Dedifferentiated amniotic fluid mesenchymal stem cell (primary cell): ENCODE results near the gene CCP110.
A peak's percentile ranks its signal among the peaks of the same experiment; 100 is the strongest.

Source experiments
- DNase-seq: peaks from one replicate; pipeline ENCODE4 v3.0.0-alpha.2; 2016; ENCODE audit errors: extremely low spot score

Gene CCP110

GRCh38 chr16:19523559-19524355 is at the start of gene CCP110:
TSS of gene CCP110 (plus strand) at chr16:19523942. CDS start at chr16:19527882, 3,940 bp downstream.
- peak; percentile 97 for DNase-seq

GRCh38 chr16:19474617-19475016 is 49.1 kb upstream of the CCP110 start:
- no peak for DNase-seq

GRCh38 chr16:19478505-19478904 is 45.2 kb upstream of the CCP110 start:
- DNase-seq: no peak

- DNase-seq: no peak
These were observed 44.4 kb upstream of the CCP110 start for GRCh38 chr16:19479302-19479721.

GRCh38 chr16:19481296-19481695 is 42.4 kb upstream of the CCP110 start:
- DNase-seq: no peak

- no peak for DNase-seq
These were observed 42.0 kb upstream of the CCP110 start for GRCh38 chr16:19481769-19482168.

- DNase-seq: no peak
These were observed 41.5 kb upstream of the CCP110 start for GRCh38 chr16:19482291-19482690.

GRCh38 chr16:19484096-19484495 is 39.6 kb upstream of the CCP110 start:
- no peak for DNase-seq

- DNase-seq: no peak
These were observed 38.1 kb upstream of the CCP110 start for GRCh38 chr16:19485611-19486010.

GRCh38 chr16:19486051-19486450 is 37.7 kb upstream of the CCP110 start:
- no peak for DNase-seq

GRCh38 chr16:19486750-19487325 is 36.9 kb upstream of the CCP110 start:
- no peak for DNase-seq

- DNase-seq: no peak
These were observed 35.5 kb upstream of the CCP110 start for GRCh38 chr16:19488213-19488640.

GRCh38 chr16:19490619-19491018 is 33.1 kb upstream of the CCP110 start:
- no peak for DNase-seq

GRCh38 chr16:19497176-19497575 is 26.6 kb upstream of the CCP110 start:
- DNase-seq: no peak

- DNase-seq: no peak
These were observed 24.7 kb upstream of the CCP110 start for GRCh38 chr16:19499006-19499405.

GRCh38 chr16:19499481-19499880 is 24.3 kb upstream of the CCP110 start:
- no peak for DNase-seq

GRCh38 chr16:19502395-19503131 is 21.2 kb upstream of the CCP110 start:
- DNase-seq: peak; percentile 63

GRCh38 chr16:19503461-19504075 is 20.2 kb upstream of the CCP110 start:
- DNase-seq: no peak

GRCh38 chr16:19505600-19506303 is 18.0 kb upstream of the CCP110 start:
- DNase-seq: no peak

- no peak for DNase-seq
These were observed 16.8 kb upstream of the CCP110 start for GRCh38 chr16:19506965-19507364.

GRCh38 chr16:19507867-19508266 is 15.9 kb upstream of the CCP110 start:
- DNase-seq: no peak

- no peak for DNase-seq
These were observed 11.4 kb upstream of the CCP110 start for GRCh38 chr16:19512297-19512696.
